ENCODE results near the gene ABCB1.

The ABCB1 gene

GRCh38 chr7:87561102-87561501 is 39.6 kb downstream of the ABCB1 start:
- POLR2A ChIA-PET: no interaction called here
- H3K27ac ChIP-seq (ENCODE audit: extremely low read depth, low read depth, low read length): no peak overlapping the region
- CTCF ChIA-PET: no interaction called here
- no peak for TF ChIP-seq ZNF184 (tag by site-specific recombination; IDR thresholded peaks at IDR 0.05)
- no peak overlapping the region for H3K4me3 ChIP-seq (ENCODE audit: low read depth, low read length)
- no peaks in the 10 kb centered on the region for H3K4me1 ChIP-seq (ENCODE audit: control insufficient read depth, insufficient read depth, low read length)
- no peaks in the 10 kb centered on the region for H3K9me3 ChIP-seq (ENCODE audit: control insufficient read depth, insufficient read depth, low read depth, low read length)
- no peaks in the 10 kb centered on the region for H3K36me3 ChIP-seq (ENCODE audit: control insufficient read depth in 2 of 2, insufficient read depth in 1 of 2, low read length in 2 of 2)

GRCh38 chr7:87552351-87552900 is 48.3 kb downstream of the ABCB1 start:
- TF ChIP-seq ZSCAN5A (tag by site-specific recombination; IDR thresholded peaks at IDR 0.05) (no peak), ZNF146 (tag by site-specific recombination; IDR thresholded peaks at IDR 0.05) (no peak), ZNF423 (tag by site-specific recombination; IDR thresholded peaks at IDR 0.05) (no peak), ZNF580 (tag by site-specific recombination; IDR thresholded peaks at IDR 0.05) (no peak), SP3 (tag by site-specific recombination; IDR thresholded peaks at IDR 0.05) (no peak), SP7 (tag by site-specific recombination; IDR thresholded peaks at IDR 0.05) (no peak), REST (tag by site-specific recombination; IDR thresholded peaks at IDR 0.05) (no peak), ZNF626 (tag by site-specific recombination; IDR thresholded peaks at IDR 0.05) (no peak), ZNF394 (tag by site-specific recombination; IDR thresholded peaks at IDR 0.05; ENCODE audit: borderline replicate concordance) (no peak), ZNF548 (tag by site-specific recombination; IDR thresholded peaks at IDR 0.05) (no peak), ZNF184 (tag by site-specific recombination; IDR thresholded peaks at IDR 0.05) (no peak), ZNF23 (tag by site-specific recombination; IDR thresholded peaks at IDR 0.05; ENCODE audit: borderline replicate concordance) (no peak), HIC1 (tag by site-specific recombination; IDR thresholded peaks at IDR 0.05) (no peak), MZF1 (tag by site-specific recombination; IDR thresholded peaks at IDR 0.05; ENCODE audit: borderline replicate concordance) (no peak), KLF17 (tag by site-specific recombination; IDR thresholded peaks at IDR 0.05) (no peak), ZNF366 (tag by site-specific recombination; conservative IDR thresholded peaks at IDR 0.05) (no peak), ZBTB6 (tag by site-specific recombination; IDR thresholded peaks at IDR 0.05) (no peak), ZBTB17 (tag by site-specific recombination; IDR thresholded peaks at IDR 0.05) (no peak)
- Histone ChIP-seq H3K4me3 (ENCODE audit: low read depth, low read length) (no peak overlapping the region), H3K9me3 (ENCODE audit: control insufficient read depth, insufficient read depth, low read depth, low read length) (no peaks in the 10 kb centered on the region), H3K36me3 (ENCODE audit: control insufficient read depth in 2 of 2, insufficient read depth in 1 of 2, low read length in 2 of 2) (no peaks in the 10 kb centered on the region; a peak in 1 of 3 replicates), H3K27ac (ENCODE audit: extremely low read depth, low read depth, low read length) (no peak overlapping the region), H3K4me1 (ENCODE audit: control insufficient read depth, insufficient read depth, low read length) (no peaks in the 10 kb centered on the region)
- CTCF ChIA-PET: no interaction called here
- POLR2A ChIA-PET: no interaction called here
